Measurements from ENCODE around the gene CDRT4. TPM values are rescaled to one million over a fixed set of nuclear protein-coding genes. Genes with fewer than 3 reads are reported as not detected.

The CDRT4 gene
- polyA plus RNA-seq, 1 of the 3 experiments (the other 2 are of a cell fraction) = 4.6 TPM

DNA sequence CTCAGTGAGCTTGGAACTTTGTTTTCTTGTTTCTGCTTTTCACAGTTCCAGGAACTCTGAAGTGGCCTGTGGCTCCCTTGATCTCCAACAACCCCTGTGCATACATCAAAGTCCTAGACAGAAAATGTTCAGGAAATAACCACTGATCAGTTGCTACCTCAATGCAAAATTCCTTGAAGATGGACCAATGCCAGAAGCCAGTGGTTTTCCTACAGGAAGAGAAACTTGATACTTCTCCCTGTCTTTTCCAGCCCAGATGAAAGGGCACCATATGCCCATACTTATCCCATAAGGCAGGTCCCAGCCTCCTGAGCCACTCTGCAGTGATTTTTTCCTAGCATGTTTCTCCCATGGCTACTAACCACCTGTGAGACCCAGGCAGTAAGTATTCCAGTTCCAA is 12.3 kb upstream of the CDRT4 start (continued):
- TF ChIP-seq, protein P1, sequence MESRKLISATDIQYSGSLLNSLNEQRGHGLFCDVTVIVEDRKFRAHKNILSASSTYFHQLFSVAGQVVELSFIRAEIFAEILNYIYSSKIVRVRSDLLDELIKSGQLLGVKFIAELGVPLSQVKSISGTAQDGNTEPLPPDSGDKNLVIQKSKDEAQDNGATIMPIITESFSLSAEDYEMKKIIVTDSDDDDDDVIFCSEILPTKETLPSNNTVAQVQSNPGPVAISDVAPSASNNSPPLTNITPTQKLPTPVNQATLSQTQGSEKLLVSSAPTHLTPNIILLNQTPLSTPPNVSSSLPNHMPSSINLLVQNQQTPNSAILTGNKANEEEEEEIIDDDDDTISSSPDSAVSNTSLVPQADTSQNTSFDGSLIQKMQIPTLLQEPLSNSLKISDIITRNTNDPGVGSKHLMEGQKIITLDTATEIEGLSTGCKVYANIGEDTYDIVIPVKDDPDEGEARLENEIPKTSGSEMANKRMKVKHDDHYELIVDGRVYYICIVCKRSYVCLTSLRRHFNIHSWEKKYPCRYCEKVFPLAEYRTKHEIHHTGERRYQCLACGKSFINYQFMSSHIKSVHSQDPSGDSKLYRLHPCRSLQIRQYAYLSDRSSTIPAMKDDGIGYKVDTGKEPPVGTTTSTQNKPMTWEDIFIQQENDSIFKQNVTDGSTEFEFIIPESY (IDR thresholded peaks at IDR 0.05; ENCODE audit: borderline replicate concordance, low read depth) = no peak
- TF ChIP-seq RAD21 (IDR thresholded peaks at IDR 0.05; ENCODE audit: low read length) (no peak), SIN3A (IDR thresholded peaks at IDR 0.05; ENCODE audit: borderline replicate concordance, low read depth, low read length) (no peak), IRF3 (IDR thresholded peaks at IDR 0.05; ENCODE audit: low read depth, low read length) (no peak), USF2 (IDR thresholded peaks at IDR 0.05; ENCODE audit: borderline replicate concordance, low read depth, low read length) (no peak), RFX5 (IDR thresholded peaks at IDR 0.05; ENCODE audit: low read length) (no peak), YY1 (IDR thresholded peaks at IDR 0.05; ENCODE audit: low read depth) (no peak), JUND (IDR thresholded peaks at IDR 0.05) (no peak), RCOR1 (IDR thresholded peaks at IDR 0.05; ENCODE audit: low read length) (no peak), CHD2 (IDR thresholded peaks at IDR 0.05; ENCODE audit: low read length, partially characterized antibody) (no peak)

DNA sequence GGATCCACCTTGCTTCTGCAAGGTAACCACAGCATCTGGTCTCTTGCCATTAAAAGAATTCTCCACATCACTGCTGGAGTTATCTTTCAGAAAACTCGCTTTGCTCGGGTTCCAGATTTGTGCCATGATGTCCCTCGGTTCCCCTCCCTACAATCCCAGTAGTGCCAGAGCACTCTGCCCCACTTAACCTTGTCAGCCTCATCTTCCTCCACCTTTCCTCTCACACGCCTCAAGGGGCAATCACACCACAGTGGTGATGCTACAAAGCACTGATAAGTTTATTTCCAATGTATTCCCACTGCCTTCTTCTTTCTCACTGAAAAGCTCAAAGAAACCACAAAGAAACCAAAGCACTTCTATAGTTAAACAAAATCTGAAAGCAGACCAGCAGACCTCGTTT is 11.4 kb upstream of the CDRT4 start:
- no peaks in the 10 kb centered on the region for H3K9me2 ChIP-seq
- no peak for DNase-seq
- H3K4me3 ChIP-seq (ENCODE audit: low read depth in 2 of 2, low read length in 1 of 2) = no peak overlapping the region
- POLR2A ChIA-PET = no interaction called here
- H3K4me1 ChIP-seq (ENCODE audit: control insufficient read depth in 1 of 2, insufficient read depth in 2 of 2, low read depth in 1 of 2, low read length in 1 of 2) = peaks cover 10% of the 10 kb centered on the region in 2 experiments; a peak in 3 of 4 replicates
- H3K9me3 ChIP-seq = no peaks in the 10 kb centered on the region
- H3F3A ChIP-seq (replicated peaks; ENCODE audit: insufficient read depth) = no peaks in the 10 kb centered on the region
- H3K4me2 ChIP-seq = no peak overlapping the region
- no peak overlapping the region for H3K9ac ChIP-seq
- WGBS (ENCODE audit: low lambda C conversion rate) = 92% methylated on average over 5 of the region's 5 CpGs
- H3K27ac ChIP-seq (ENCODE audit: low read depth in 2 of 2, low read length in 1 of 2) = no peak overlapping the region
- no peaks in the 10 kb centered on the region for H3K27me3 ChIP-seq (ENCODE audit: insufficient read depth)
- CTCF ChIA-PET = interaction anchor here (0.8 to 1.1 kb wide), 3 partner anchors 25 to 308 kb away, joined by 3 to 6 read pairs (median 4); no protein-coding TSS in a partner anchor
- H4K20me1 ChIP-seq (ENCODE audit: insufficient read depth) = no peaks in the 10 kb centered on the region
- H2AFZ ChIP-seq (ENCODE audit: low read depth) = no peak overlapping the region
- H3K79me2 ChIP-seq (ENCODE audit: insufficient read depth) = no peaks in the 10 kb centered on the region
- peaks cover 0 to 7% of the 10 kb centered on the region in 2 experiments for H3K36me3 ChIP-seq (replicated peaks in 1 of 2; ENCODE audit: control insufficient read depth in 1 of 2, insufficient read depth in 2 of 2, low read length in 1 of 2)
- TF ChIP-seq TAF1 (IDR thresholded peaks at IDR 0.05; ENCODE audit: borderline replicate concordance, low read depth, low read length) (no peak), NRF1 (IDR thresholded peaks at IDR 0.05; ENCODE audit: low read depth, low read length) (no peak), EP300 (IDR thresholded peaks at IDR 0.05; ENCODE audit: borderline replicate concordance in 1 of 2, low read depth in 1 of 2, low read length in 1 of 2) (no peak), SIN3A (IDR thresholded peaks at IDR 0.05; ENCODE audit: borderline replicate concordance, low read depth, low read length) (no peak), RXRA (IDR thresholded peaks at IDR 0.05; ENCODE audit: borderline replicate concordance, low read depth) (no peak), RFX5 (IDR thresholded peaks at IDR 0.05; ENCODE audit: low read length) (no peak), SMC3 (IDR thresholded peaks at IDR 0.05; ENCODE audit: low read depth, low read length) (no peak), FOXM1 (IDR thresholded peaks at IDR 0.05; ENCODE audit: low read depth) (no peak), FOSL2 (IDR thresholded peaks at IDR 0.05; ENCODE audit: borderline replicate concordance, low read depth) (no peak), MXI1 (IDR thresholded peaks at IDR 0.05; ENCODE audit: low read depth, low read length) (no peak), EZH2phosphoT487 (IDR thresholded peaks at IDR 0.05; ENCODE audit: borderline replicate concordance, low read depth) (no peak), ELF1 (IDR thresholded peaks at IDR 0.05) (no peak), MEF2A (IDR thresholded peaks at IDR 0.05; ENCODE audit: borderline replicate concordance, low read depth) (no peak)
- TF ChIP-seq, protein P2, sequence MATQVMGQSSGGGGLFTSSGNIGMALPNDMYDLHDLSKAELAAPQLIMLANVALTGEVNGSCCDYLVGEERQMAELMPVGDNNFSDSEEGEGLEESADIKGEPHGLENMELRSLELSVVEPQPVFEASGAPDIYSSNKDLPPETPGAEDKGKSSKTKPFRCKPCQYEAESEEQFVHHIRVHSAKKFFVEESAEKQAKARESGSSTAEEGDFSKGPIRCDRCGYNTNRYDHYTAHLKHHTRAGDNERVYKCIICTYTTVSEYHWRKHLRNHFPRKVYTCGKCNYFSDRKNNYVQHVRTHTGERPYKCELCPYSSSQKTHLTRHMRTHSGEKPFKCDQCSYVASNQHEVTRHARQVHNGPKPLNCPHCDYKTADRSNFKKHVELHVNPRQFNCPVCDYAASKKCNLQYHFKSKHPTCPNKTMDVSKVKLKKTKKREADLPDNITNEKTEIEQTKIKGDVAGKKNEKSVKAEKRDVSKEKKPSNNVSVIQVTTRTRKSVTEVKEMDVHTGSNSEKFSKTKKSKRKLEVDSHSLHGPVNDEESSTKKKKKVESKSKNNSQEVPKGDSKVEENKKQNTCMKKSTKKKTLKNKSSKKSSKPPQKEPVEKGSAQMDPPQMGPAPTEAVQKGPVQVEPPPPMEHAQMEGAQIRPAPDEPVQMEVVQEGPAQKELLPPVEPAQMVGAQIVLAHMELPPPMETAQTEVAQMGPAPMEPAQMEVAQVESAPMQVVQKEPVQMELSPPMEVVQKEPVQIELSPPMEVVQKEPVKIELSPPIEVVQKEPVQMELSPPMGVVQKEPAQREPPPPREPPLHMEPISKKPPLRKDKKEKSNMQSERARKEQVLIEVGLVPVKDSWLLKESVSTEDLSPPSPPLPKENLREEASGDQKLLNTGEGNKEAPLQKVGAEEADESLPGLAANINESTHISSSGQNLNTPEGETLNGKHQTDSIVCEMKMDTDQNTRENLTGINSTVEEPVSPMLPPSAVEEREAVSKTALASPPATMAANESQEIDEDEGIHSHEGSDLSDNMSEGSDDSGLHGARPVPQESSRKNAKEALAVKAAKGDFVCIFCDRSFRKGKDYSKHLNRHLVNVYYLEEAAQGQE (IDR thresholded peaks at IDR 0.05; ENCODE audit: low read depth, low read length) = no peak
- TF ChIP-seq, protein P1 (IDR thresholded peaks at IDR 0.05; ENCODE audit: borderline replicate concordance, low read depth) = no peak

All from SK-N-SH (cell line).